BLaER1 treated with 17β-estradiol and CSF1 and Interleukin-3, amounts not matched to agents 10 nM and 100 nM (cell line): ENCODE data around the gene PDLIM7.

Experiments used
- H3K27ac ChIP-seq, 11 experiments: shearing (Covaris generic); formaldehyde crosslinking; 2 replicates each; pipeline ENCODE4 v1.8.1; 2022
- H3K27me3 ChIP-seq, 11 experiments: shearing (Covaris generic); formaldehyde crosslinking; 2 replicates each; pipeline ENCODE4 v1.8.1; 2022
- H3K36me3 ChIP-seq, 11 experiments: shearing (Covaris generic); formaldehyde crosslinking; 2 replicates each; pipeline ENCODE4 v1.8.1; 2022
- H3K4me1 ChIP-seq, 10 experiments: shearing (Covaris generic); formaldehyde crosslinking; 2 replicates each; pipeline ENCODE4 v1.8.1; 2022
- H3K4me2 ChIP-seq, 11 experiments: shearing (Covaris generic); formaldehyde crosslinking; 2 replicates each; pipeline ENCODE4 v1.8.1; 2022
- H3K4me3 ChIP-seq, 10 experiments: shearing (Covaris generic); formaldehyde crosslinking; 2 replicates each; pipeline ENCODE4 v1.8.1; 2022
- H3K9ac ChIP-seq, 11 experiments: shearing (Covaris generic); formaldehyde crosslinking; 2 replicates each; pipeline ENCODE4 v1.8.1; 2022
- H3K9me3 ChIP-seq, 11 experiments: shearing (Covaris generic); formaldehyde crosslinking; replicated peaks in 1 of 11; 2 replicates each; pipeline ENCODE4 v1.8.1; 2022
- H4K20me1 ChIP-seq, 11 experiments: shearing (Covaris generic); formaldehyde crosslinking; 2 replicates each; pipeline ENCODE4 v1.8.1; 2022
- Cebpa-rat ChIP-seq, 11 experiments: shearing (Covaris generic); IDR thresholded peaks; 2 replicates each; pipeline ENCODE4 v1.8.1; 2022

The PDLIM7 gene

GRCh38 chr5:177497292-177498012 is at the start of gene PDLIM7:
Gene PDLIM7, minus strand, starts transcription at chr5:177497604. Its CDS starts 1,092 bp downstream, at chr5:177496512.
- Histone ChIP-seq H3K36me3 (peaks cover 5 to 25% (median 10%) of the 10 kb centered on the region in 11 experiments; a peak in 20 of 22 replicates), H3K9ac (peak within 1 kb of the TSS; percentile 79 to 91 (median 88)), H3K27ac (peak within 1 kb of the TSS; percentile 46 to 93 (median 87); a peak in 21 of 22 replicates), H3K4me1 (peaks cover 72 to 91% (median 90%) of the 10 kb centered on the region in 10 experiments), H3K27me3 (peaks cover 0 to 27% (median 0%) of the 10 kb centered on the region in 11 experiments; a peak in 4 of 22 replicates), H3K4me2 (peak within 1 kb of the TSS; percentile 97 to 100 (median 100)), H4K20me1 (peaks cover 25 to 68% (median 47%) of the 10 kb centered on the region in 11 experiments), H3K9me3 (no peaks in the 10 kb centered on the region), H3K4me3 (peak within 1 kb of the TSS; percentile 73 to 89 (median 83))
- no peak for TF ChIP-seq Cebpa-rat (IDR thresholded peaks at IDR 0.05)

DNA sequence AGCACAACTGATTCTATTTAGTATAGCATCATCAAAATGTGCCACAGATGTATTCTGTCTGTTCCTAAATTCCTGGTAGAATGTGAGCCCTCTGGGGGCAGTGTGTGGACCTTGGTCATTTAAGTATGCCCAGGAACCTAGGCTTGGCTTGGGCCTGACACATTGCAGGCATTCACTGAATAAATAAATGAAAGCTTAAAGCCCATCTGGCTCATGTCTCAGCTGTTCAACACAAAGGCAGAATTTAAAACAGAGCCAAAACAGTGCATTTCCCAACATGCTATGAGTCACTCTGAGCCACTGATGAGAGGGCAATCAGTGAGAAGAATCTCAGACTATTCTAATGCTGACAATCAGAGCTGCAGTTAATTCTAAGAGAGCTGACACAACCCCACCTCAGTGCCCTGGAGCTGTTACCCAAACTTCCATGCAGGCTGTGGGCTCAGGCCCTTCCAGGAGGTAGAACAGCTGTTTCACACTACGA is 48.9 kb upstream of the PDLIM7 start:
- H3K9me3 ChIP-seq, result no peaks in the 10 kb centered on the region
- peak overlapping the region; percentile 29 to 85 (median 71); a peak in 20 of 22 replicates for H3K4me2 ChIP-seq
- 0 out of 22 replicates have a peak, but pooled peaks of 2 of the 11 experiments have one; percentile 7 to 45 for TF ChIP-seq Cebpa-rat (IDR thresholded peaks at IDR 0.05)
- H4K20me1 ChIP-seq, result peaks cover 45 to 100% (median 92%) of the 10 kb centered on the region in 11 experiments
- H3K4me1 ChIP-seq, result peaks cover 29 to 81% (median 67%) of the 10 kb centered on the region in 10 experiments
- H3K27me3 ChIP-seq, result no peaks in the 10 kb centered on the region
- H3K4me3 ChIP-seq, result no peak overlapping the region
- H3K9ac ChIP-seq, result peak overlapping the region; percentile 40 to 67 (median 59); a peak in 19 of 22 replicates
- H3K27ac ChIP-seq, result peak overlapping the region; percentile 15 to 83 (median 75); a peak in 21 of 22 replicates
- peaks cover 27 to 92% (median 69%) of the 10 kb centered on the region in 11 experiments; a peak in 21 of 22 replicates for H3K36me3 ChIP-seq

- peak overlapping the region; percentile 29 to 85 (median 71); a peak in 21 of 22 replicates for H3K4me2 ChIP-seq
- H3K9me3 ChIP-seq, result no peaks in the 10 kb centered on the region
- no peaks in the 10 kb centered on the region for H3K27me3 ChIP-seq
- peak overlapping the region in 2 of 10 experiments; percentile 3 to 6; a peak in 1 of 20 replicates for H3K4me3 ChIP-seq
- TF ChIP-seq Cebpa-rat (IDR thresholded peaks at IDR 0.05), result peak in 10 of 11 experiments; percentile 32 to 83 (median 64); a peak in 13 of 22 replicates
- H3K27ac ChIP-seq, result peak overlapping the region; percentile 15 to 83 (median 75); a peak in 21 of 22 replicates
- peaks cover 27 to 76% (median 63%) of the 10 kb centered on the region in 10 experiments for H3K4me1 ChIP-seq
- peaks cover 42 to 100% (median 92%) of the 10 kb centered on the region in 11 experiments for H4K20me1 ChIP-seq
- H3K9ac ChIP-seq, result peak overlapping the region; percentile 40 to 67 (median 59); a peak in 19 of 22 replicates
- peaks cover 22 to 91% (median 67%) of the 10 kb centered on the region in 11 experiments for H3K36me3 ChIP-seq
These were observed 48.3 kb upstream of the PDLIM7 start for GRCh38 chr5:177545487-177546257.

DNA sequence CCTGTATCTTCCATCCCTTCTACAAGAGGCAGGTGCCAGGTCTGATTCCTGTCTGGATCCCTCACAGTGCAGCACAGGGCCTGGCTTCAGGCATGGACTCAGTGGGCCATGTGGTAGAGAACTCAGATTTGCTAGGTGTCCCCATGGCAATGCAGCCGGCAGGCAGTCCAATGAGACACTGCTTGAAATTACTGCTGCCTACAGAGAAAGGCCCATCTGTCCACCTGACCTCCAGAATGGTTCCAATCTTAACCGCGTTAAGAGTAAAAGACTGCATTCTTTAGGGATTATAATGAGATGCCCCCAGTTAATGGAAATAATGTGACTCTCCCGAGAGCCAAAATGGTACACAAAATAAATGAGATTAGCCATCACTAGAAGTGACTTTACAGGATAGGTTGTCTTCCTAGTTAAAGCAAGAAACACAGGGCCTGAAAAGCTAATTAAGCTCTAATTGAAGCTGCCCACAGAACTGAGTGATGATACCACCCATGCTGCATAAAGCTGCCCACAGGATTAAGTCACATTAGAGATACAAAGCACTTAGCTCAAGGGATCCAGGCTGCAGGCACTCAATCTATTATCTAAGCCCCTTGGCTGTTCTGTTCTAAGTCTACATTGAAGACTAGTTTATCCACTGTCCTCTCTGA is 45.5 kb upstream of the PDLIM7 start:
- Histone ChIP-seq H3K4me3 (no peak overlapping the region), H3K36me3 (peaks cover 38 to 93% (median 70%) of the 10 kb centered on the region in 11 experiments), H3K27me3 (no peaks in the 10 kb centered on the region), H4K20me1 (peaks cover 55 to 100% (median 93%) of the 10 kb centered on the region in 11 experiments), H3K27ac (peak overlapping the region in 5 of 11 experiments; percentile 25 to 83 (median 75); a peak in 6 of 22 replicates), H3K9me3 (no peaks in the 10 kb centered on the region), H3K9ac (no peak overlapping the region), H3K4me2 (no peak overlapping the region), H3K4me1 (peaks cover 18 to 50% (median 40%) of the 10 kb centered on the region in 10 experiments)
- no peak for TF ChIP-seq Cebpa-rat (IDR thresholded peaks at IDR 0.05)

GRCh38 chr5:177540438-177540837 is 43.0 kb upstream of the PDLIM7 start:
- H3K4me2 ChIP-seq, result no peak overlapping the region
- TF ChIP-seq Cebpa-rat (IDR thresholded peaks at IDR 0.05), result no peak
- H3K27me3 ChIP-seq, result no peaks in the 10 kb centered on the region
- no peak overlapping the region for H3K27ac ChIP-seq
- H3K9ac ChIP-seq, result no peak overlapping the region
- H3K4me3 ChIP-seq, result no peak overlapping the region
- peaks cover 7 to 26% (median 16%) of the 10 kb centered on the region in 10 experiments for H3K4me1 ChIP-seq
- H3K9me3 ChIP-seq, result no peaks in the 10 kb centered on the region
- peaks cover 62 to 100% (median 88%) of the 10 kb centered on the region in 11 experiments for H4K20me1 ChIP-seq
- peaks cover 63 to 96% (median 89%) of the 10 kb centered on the region in 11 experiments for H3K36me3 ChIP-seq

GRCh38 chr5:177539411-177539810 is 42.0 kb upstream of the PDLIM7 start:
- peaks cover 62 to 99% (median 83%) of the 10 kb centered on the region in 11 experiments for H4K20me1 ChIP-seq
- peaks cover 0 to 16% (median 6%) of the 10 kb centered on the region in 10 experiments; a peak in 12 of 20 replicates for H3K4me1 ChIP-seq
- peak in 2 of 11 experiments; percentile 27 to 43; a peak in 1 of 22 replicates for TF ChIP-seq Cebpa-rat (IDR thresholded peaks at IDR 0.05)
- H3K27ac ChIP-seq, result no peak overlapping the region
- H3K27me3 ChIP-seq, result no peaks in the 10 kb centered on the region
- H3K36me3 ChIP-seq, result peaks cover 73 to 99% (median 93%) of the 10 kb centered on the region in 11 experiments
- no peak overlapping the region for H3K4me3 ChIP-seq
- no peak overlapping the region for H3K4me2 ChIP-seq
- H3K9ac ChIP-seq, result peak overlapping the region in 1 of 11 experiments; percentile 14; a peak in 1 of 22 replicates
- H3K9me3 ChIP-seq, result no peaks in the 10 kb centered on the region

GRCh38 chr5:177538876-177539275 is 41.5 kb upstream of the PDLIM7 start:
- Histone ChIP-seq H3K4me1 (peaks cover 0 to 10% (median under 1%) of the 10 kb centered on the region in 10 experiments; a peak in 6 of 20 replicates), H3K9ac (no peak overlapping the region), H3K27me3 (no peaks in the 10 kb centered on the region), H3K4me3 (no peak overlapping the region), H3K4me2 (no peak overlapping the region), H3K36me3 (peaks cover 75 to 100% (median 95%) of the 10 kb centered on the region in 11 experiments), H3K9me3 (no peaks in the 10 kb centered on the region), H3K27ac (peak overlapping the region in 1 of 11 experiments; percentile 6; a peak in 1 of 22 replicates), H4K20me1 (peaks cover 63 to 99% (median 83%) of the 10 kb centered on the region in 11 experiments)
- no peak for TF ChIP-seq Cebpa-rat (IDR thresholded peaks at IDR 0.05)
